GM23338 (cell line): ENCODE results near the gene HNMT. TPM values are rescaled to one million over a fixed set of nuclear protein-coding genes. Genes with fewer than 3 reads are reported as not detected.

Source experiments
- ATAC-seq: fragments of 200-7000 bp; cut with Tn5 transposase; 3 replicates; pipeline ENCODE4 v1.9.1; 2020
- DNase-seq: peaks from one replicate; pipeline ENCODE4 v3.0.0-alpha.2; 2015; ENCODE audit warnings: low spot score
- H2AFZ ChIP-seq: fragments of 200-600 bp; sonication (generic); 2 replicates; pipeline ENCODE4 v1.8.0; 2016; ENCODE audit warnings: antibody characterized with exemption, mild to moderate bottlenecking, moderate library complexity
- H3F3A ChIP-seq: fragments of 200-600 bp; sonication (generic); replicated peaks from 2 replicates; pipeline ENCODE4 v1.8.0; 2017; ENCODE audit warnings: antibody characterized with exemption, mixed run types, low read depth
- H3K27ac ChIP-seq: fragments of 200-600 bp; sonication (generic); 2 replicates; pipeline ENCODE4 v1.6.1; 2016; ENCODE audit warnings: low read depth
- H3K27me3 ChIP-seq: fragments of 200-600 bp; sonication (generic); 2 replicates; pipeline ENCODE4 v1.8.0; 2016; ENCODE audit warnings: mild to moderate bottlenecking, mixed run types, moderate library complexity; ENCODE audit not compliant: insufficient read depth
- H3K36me3 ChIP-seq: fragments of 200-600 bp; sonication (generic); 2 replicates; pipeline ENCODE4 v1.8.0; 2016; ENCODE audit warnings: mild to moderate bottlenecking; ENCODE audit not compliant: insufficient read depth
- H3K4me1 ChIP-seq: fragments of 200-600 bp; sonication (generic); 2 replicates; pipeline ENCODE4 v1.8.0; 2016; ENCODE audit warnings: mild to moderate bottlenecking, moderate library complexity; ENCODE audit not compliant: insufficient read depth
- H3K4me2 ChIP-seq: fragments of 200-600 bp; sonication (generic); 2 replicates; pipeline ENCODE4 v1.7.1; 2017; ENCODE audit warnings: mixed run types
- H3K4me3 ChIP-seq: fragments of 200-600 bp; sonication (generic); 2 replicates; pipeline ENCODE4 v1.6.1; 2016; ENCODE audit warnings: mixed run types
- H3K79me2 ChIP-seq: fragments of 200-600 bp; sonication (generic); replicated peaks from 2 replicates; pipeline ENCODE4 v1.8.0; 2017; ENCODE audit warnings: mild to moderate bottlenecking; ENCODE audit not compliant: insufficient read depth
- H3K9me2 ChIP-seq: fragments of 200-600 bp; sonication (generic); 2 replicates; pipeline ENCODE4 v1.8.0; 2017; ENCODE audit not compliant: insufficient read depth
- H4K20me1 ChIP-seq: fragments of 200-600 bp; sonication (generic); replicated peaks from 2 replicates; pipeline ENCODE4 v1.8.0; 2017; ENCODE audit warnings: mild to moderate bottlenecking; ENCODE audit not compliant: insufficient read depth
- H3K27ac Mint-ChIP-seq: 2 replicates; pipeline ENCODE4 v1.8.0; 2020; ENCODE audit warnings: inconsistent platforms, mild to moderate bottlenecking, moderate library complexity, mixed read lengths
- H3K27me3 Mint-ChIP-seq: 3 replicates; pipeline ENCODE4 v1.8.0; 2022; ENCODE audit warnings: low read depth, mild to moderate bottlenecking, moderate library complexity, mixed read lengths, inconsistent platforms; ENCODE audit not compliant: insufficient read depth, poor library complexity
- H3K36me3 Mint-ChIP-seq: 3 replicates; pipeline ENCODE4 v1.8.0; 2021; ENCODE audit warnings: low read depth, mild to moderate bottlenecking, inconsistent platforms, moderate library complexity, mixed read lengths
- H3K4me1 Mint-ChIP-seq: 3 replicates; pipeline ENCODE4 v1.8.0; 2020; ENCODE audit warnings: mild to moderate bottlenecking, inconsistent platforms, mixed read lengths
- H3K4me3 Mint-ChIP-seq: 3 replicates; pipeline ENCODE4 v1.8.0; 2021; ENCODE audit warnings: moderate library complexity, mild to moderate bottlenecking, inconsistent platforms, mixed read lengths
- H3K9me3 Mint-ChIP-seq: 3 replicates; pipeline ENCODE4 v1.8.0; 2020; ENCODE audit warnings: moderate library complexity, mild to moderate bottlenecking, inconsistent platforms, mixed read lengths
- CREB1 ChIP-seq: fragments of 250-450 bp; sonication (Bioruptor Pico); IDR thresholded peaks from 2 replicates; pipeline ENCODE4 v1.5.0; 2020; ENCODE audit warnings: low read depth, mild to moderate bottlenecking, moderate library complexity
- EZH2 ChIP-seq: fragments of 200-600 bp; sonication (generic); IDR thresholded peaks from one replicate; pipeline ENCODE4 v1.8.0; 2017; ENCODE audit warnings: antibody characterized with exemption, mild to moderate bottlenecking, low read depth; ENCODE audit not compliant: unreplicated experiment
- EZH2phosphoT487 ChIP-seq: fragments of 200-600 bp; sonication (generic); IDR thresholded peaks from one replicate; pipeline ENCODE4 v1.8.1; 2018; ENCODE audit warnings: antibody characterized with exemption; ENCODE audit not compliant: unreplicated experiment
- JUNB ChIP-seq: IDR thresholded peaks from one replicate; pipeline ENCODE4 v1.6.1; 2016; ENCODE audit warnings: antibody characterized with exemption; ENCODE audit not compliant: unreplicated experiment
- NANOG ChIP-seq: IDR thresholded peaks from 2 replicates; pipeline ENCODE4 v1.6.1; 2016; ENCODE audit warnings: antibody characterized with exemption, borderline replicate concordance
- POLR2AphosphoS5 ChIP-seq: IDR thresholded peaks from 2 replicates; pipeline ENCODE4 v1.6.1; 2016; ENCODE audit warnings: antibody characterized with exemption, low read depth
- STAT1 ChIP-seq: IDR thresholded peaks from one replicate; pipeline ENCODE4 v1.6.1; 2016; ENCODE audit warnings: antibody characterized with exemption; ENCODE audit not compliant: unreplicated experiment
- ZNF114 ChIP-seq: fragments of 250-450 bp; sonication (Bioruptor Pico); IDR thresholded peaks from 2 replicates; pipeline ENCODE4 v1.5.0; 2020; ENCODE audit warnings: mild to moderate bottlenecking, moderate library complexity
- ZNF331 ChIP-seq: fragments of 250-450 bp; sonication (Bioruptor Pico); IDR thresholded peaks from 2 replicates; pipeline ENCODE4 v1.5.0; 2020; ENCODE audit warnings: low read depth, mild to moderate bottlenecking, moderate library complexity
- polyA plus RNA-seq: library from polyadenylated mRNA; unstranded; fragments of >200 nt; fragmentation: Nextera tagmentation; extraction: Ambion mirVana; gene quantifications from 2 replicates; pipeline ENCODE4 v1.2.1, GENCODE V29; 2016
- total RNA-seq: library from RNA; depleted of rRNA; stranded (reverse); fragments of >200 nt; shearing (Covaris generic); gene quantifications from 2 replicates; pipeline ENCODE4 v1.2.3, GENCODE V29; 2014
- TF ChIP-seq, protein P1 (sequence below): IDR thresholded peaks from one replicate; pipeline ENCODE4 v1.6.1; 2018; ENCODE audit warnings: antibody characterized with exemption; ENCODE audit not compliant: unreplicated experiment
- TF ChIP-seq, protein P2 (sequence below), 2 experiments: fragments of 200-600 bp in 1 of 2; sonication (generic) in 1 of 2; conservative IDR thresholded peaks; 2 replicates each; pipeline versions ENCODE4 v1.5.1 to v1.6.1; 2016 to 2017; ENCODE audit warnings: antibody characterized with exemption in 2 of 2, low read depth in 2 of 2, mild to moderate bottlenecking in 2 of 2, moderate library complexity in 1 of 2
- TF ChIP-seq, protein P3 (sequence below): fragments of 250-450 bp; sonication (Bioruptor Pico); IDR thresholded peaks from 2 replicates; pipeline ENCODE4 v1.5.0; 2020; ENCODE audit warnings: mild to moderate bottlenecking, moderate library complexity
- TF ChIP-seq, protein P4 (sequence below): IDR thresholded peaks from 2 replicates; pipeline ENCODE4 v1.6.1; 2016; ENCODE audit warnings: antibody characterized with exemption

HNMT gene
- total and polyA plus RNA-seq, 2 experiments from 2014 or later = 3.3 to 3.4 TPM

DNA sequence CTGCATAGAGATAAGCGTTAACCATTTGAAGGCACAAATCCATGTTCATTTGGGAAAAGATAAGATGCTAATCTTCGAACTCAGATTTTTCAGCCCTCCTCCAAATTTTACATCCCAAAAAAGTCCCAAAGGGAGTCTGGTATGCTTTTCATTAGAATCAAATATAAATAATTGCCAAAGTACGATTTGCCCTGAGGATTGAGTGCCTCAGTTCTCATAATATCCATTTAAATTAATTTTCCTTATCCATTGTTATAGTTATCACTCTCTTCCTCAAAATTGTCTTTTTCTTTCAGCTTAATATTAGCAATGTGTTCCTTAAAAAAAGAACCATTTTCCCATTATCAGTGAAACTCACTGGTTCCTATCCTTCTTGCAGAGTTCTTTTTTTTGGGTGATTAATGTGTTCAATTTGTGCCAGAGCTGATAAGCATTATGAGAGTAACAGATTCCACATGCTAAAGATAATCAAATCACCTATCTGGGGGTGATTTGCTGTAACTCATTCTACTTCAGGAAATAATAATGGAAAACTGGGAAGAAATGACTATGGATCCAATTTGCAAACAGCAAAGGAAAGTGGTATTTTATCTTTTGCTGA, 686 bp downstream of the HNMT start:
- H3K4me1 Mint-ChIP-seq = peaks cover 18% of the 10 kb centered on the region
- H3K9me2 ChIP-seq = no peaks in the 10 kb centered on the region
- DNase-seq (no peak), ATAC-seq (no peak)
- peaks cover 1% of the 10 kb centered on the region for H3K27me3 Mint-ChIP-seq
- H3K36me3 Mint-ChIP-seq = no peaks in the 10 kb centered on the region
- no peaks in the 10 kb centered on the region for H4K20me1 ChIP-seq
- H3F3A ChIP-seq = no peaks in the 10 kb centered on the region
- peaks cover 19% of the 10 kb centered on the region for H3K4me1 ChIP-seq
- H3K27me3 ChIP-seq = no peaks in the 10 kb centered on the region
- no peak for TF ChIP-seq JUNB
- no peak for TF ChIP-seq STAT1
- TF ChIP-seq EZH2phosphoT487 = no peak
- TF ChIP-seq ZNF331 (CRISPR knock-in tag) = no peak
- no peak for TF ChIP-seq EZH2
- no peak for TF ChIP-seq NANOG
- no peak for TF ChIP-seq ZNF114 (CRISPR knock-in tag)
- TF ChIP-seq POLR2AphosphoS5 = no peak
- TF ChIP-seq, protein P1, sequence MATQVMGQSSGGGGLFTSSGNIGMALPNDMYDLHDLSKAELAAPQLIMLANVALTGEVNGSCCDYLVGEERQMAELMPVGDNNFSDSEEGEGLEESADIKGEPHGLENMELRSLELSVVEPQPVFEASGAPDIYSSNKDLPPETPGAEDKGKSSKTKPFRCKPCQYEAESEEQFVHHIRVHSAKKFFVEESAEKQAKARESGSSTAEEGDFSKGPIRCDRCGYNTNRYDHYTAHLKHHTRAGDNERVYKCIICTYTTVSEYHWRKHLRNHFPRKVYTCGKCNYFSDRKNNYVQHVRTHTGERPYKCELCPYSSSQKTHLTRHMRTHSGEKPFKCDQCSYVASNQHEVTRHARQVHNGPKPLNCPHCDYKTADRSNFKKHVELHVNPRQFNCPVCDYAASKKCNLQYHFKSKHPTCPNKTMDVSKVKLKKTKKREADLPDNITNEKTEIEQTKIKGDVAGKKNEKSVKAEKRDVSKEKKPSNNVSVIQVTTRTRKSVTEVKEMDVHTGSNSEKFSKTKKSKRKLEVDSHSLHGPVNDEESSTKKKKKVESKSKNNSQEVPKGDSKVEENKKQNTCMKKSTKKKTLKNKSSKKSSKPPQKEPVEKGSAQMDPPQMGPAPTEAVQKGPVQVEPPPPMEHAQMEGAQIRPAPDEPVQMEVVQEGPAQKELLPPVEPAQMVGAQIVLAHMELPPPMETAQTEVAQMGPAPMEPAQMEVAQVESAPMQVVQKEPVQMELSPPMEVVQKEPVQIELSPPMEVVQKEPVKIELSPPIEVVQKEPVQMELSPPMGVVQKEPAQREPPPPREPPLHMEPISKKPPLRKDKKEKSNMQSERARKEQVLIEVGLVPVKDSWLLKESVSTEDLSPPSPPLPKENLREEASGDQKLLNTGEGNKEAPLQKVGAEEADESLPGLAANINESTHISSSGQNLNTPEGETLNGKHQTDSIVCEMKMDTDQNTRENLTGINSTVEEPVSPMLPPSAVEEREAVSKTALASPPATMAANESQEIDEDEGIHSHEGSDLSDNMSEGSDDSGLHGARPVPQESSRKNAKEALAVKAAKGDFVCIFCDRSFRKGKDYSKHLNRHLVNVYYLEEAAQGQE = no peak
- TF ChIP-seq CREB1 (CRISPR knock-in tag) = no peak
- TF ChIP-seq, protein P2, sequence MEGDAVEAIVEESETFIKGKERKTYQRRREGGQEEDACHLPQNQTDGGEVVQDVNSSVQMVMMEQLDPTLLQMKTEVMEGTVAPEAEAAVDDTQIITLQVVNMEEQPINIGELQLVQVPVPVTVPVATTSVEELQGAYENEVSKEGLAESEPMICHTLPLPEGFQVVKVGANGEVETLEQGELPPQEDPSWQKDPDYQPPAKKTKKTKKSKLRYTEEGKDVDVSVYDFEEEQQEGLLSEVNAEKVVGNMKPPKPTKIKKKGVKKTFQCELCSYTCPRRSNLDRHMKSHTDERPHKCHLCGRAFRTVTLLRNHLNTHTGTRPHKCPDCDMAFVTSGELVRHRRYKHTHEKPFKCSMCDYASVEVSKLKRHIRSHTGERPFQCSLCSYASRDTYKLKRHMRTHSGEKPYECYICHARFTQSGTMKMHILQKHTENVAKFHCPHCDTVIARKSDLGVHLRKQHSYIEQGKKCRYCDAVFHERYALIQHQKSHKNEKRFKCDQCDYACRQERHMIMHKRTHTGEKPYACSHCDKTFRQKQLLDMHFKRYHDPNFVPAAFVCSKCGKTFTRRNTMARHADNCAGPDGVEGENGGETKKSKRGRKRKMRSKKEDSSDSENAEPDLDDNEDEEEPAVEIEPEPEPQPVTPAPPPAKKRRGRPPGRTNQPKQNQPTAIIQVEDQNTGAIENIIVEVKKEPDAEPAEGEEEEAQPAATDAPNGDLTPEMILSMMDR (conservative IDR thresholded peaks at IDR 0.05; ENCODE audit: low read depth in 2 of 2) = no peak
- TF ChIP-seq, protein P3, sequence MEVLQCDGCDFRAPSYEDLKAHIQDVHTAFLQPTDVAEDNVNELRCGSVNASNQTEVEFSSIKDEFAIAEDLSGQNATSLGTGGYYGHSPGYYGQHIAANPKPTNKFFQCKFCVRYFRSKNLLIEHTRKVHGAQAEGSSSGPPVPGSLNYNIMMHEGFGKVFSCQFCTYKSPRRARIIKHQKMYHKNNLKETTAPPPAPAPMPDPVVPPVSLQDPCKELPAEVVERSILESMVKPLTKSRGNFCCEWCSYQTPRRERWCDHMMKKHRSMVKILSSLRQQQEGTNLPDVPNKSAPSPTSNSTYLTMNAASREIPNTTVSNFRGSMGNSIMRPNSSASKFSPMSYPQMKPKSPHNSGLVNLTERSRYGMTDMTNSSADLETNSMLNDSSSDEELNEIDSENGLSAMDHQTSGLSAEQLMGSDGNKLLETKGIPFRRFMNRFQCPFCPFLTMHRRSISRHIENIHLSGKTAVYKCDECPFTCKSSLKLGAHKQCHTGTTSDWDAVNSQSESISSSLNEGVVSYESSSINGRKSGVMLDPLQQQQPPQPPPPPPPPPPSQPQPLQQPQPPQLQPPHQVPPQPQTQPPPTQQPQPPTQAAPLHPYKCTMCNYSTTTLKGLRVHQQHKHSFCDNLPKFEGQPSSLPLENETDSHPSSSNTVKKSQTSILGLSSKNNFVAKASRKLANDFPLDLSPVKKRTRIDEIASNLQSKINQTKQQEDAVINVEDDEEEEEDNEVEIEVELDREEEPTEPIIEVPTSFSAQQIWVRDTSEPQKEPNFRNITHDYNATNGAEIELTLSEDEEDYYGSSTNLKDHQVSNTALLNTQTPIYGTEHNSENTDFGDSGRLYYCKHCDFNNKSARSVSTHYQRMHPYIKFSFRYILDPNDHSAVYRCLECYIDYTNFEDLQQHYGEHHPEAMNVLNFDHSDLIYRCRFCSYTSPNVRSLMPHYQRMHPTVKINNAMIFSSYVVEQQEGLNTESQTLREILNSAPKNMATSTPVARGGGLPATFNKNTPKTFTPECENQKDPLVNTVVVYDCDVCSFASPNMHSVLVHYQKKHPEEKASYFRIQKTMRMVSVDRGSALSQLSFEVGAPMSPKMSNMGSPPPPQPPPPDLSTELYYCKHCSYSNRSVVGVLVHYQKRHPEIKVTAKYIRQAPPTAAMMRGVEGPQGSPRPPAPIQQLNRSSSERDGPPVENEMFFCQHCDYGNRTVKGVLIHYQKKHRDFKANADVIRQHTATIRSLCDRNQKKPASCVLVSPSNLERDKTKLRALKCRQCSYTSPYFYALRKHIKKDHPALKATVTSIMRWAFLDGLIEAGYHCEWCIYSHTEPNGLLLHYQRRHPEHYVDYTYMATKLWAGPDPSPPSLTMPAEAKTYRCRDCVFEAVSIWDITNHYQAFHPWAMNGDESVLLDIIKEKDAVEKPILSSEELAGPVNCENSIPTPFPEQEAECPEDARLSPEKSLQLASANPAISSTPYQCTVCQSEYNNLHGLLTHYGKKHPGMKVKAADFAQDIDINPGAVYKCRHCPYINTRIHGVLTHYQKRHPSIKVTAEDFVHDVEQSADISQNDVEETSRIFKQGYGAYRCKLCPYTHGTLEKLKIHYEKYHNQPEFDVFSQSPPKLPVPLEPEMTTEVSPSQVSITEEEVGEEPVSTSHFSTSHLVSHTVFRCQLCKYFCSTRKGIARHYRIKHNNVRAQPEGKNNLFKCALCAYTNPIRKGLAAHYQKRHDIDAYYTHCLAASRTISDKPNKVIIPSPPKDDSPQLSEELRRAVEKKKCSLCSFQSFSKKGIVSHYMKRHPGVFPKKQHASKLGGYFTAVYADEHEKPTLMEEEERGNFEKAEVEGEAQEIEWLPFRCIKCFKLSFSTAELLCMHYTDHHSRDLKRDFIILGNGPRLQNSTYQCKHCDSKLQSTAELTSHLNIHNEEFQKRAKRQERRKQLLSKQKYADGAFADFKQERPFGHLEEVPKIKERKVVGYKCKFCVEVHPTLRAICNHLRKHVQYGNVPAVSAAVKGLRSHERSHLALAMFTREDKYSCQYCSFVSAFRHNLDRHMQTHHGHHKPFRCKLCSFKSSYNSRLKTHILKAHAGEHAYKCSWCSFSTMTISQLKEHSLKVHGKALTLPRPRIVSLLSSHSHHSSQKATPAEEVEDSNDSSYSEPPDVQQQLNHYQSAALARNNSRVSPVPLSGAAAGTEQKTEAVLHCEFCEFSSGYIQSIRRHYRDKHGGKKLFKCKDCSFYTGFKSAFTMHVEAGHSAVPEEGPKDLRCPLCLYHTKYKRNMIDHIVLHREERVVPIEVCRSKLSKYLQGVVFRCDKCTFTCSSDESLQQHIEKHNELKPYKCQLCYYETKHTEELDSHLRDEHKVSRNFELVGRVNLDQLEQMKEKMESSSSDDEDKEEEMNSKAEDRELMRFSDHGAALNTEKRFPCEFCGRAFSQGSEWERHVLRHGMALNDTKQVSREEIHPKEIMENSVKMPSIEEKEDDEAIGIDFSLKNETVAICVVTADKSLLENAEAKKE (CRISPR knock-in tag) = no peak
- TF ChIP-seq, protein P4, sequence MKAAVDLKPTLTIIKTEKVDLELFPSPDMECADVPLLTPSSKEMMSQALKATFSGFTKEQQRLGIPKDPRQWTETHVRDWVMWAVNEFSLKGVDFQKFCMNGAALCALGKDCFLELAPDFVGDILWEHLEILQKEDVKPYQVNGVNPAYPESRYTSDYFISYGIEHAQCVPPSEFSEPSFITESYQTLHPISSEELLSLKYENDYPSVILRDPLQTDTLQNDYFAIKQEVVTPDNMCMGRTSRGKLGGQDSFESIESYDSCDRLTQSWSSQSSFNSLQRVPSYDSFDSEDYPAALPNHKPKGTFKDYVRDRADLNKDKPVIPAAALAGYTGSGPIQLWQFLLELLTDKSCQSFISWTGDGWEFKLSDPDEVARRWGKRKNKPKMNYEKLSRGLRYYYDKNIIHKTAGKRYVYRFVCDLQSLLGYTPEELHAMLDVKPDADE = no peak
- H3K4me2 ChIP-seq = peak overlapping the region; percentile 65
- H2AFZ ChIP-seq = peak overlapping the region; percentile 96
- H3K79me2 ChIP-seq = no peaks in the 10 kb centered on the region
- no peaks in the 10 kb centered on the region; the same call in 2 of the 3 replicates for H3K9me3 Mint-ChIP-seq
- peak overlapping the region; percentile 90 for H3K27ac Mint-ChIP-seq
- no peaks in the 10 kb centered on the region for H3K36me3 ChIP-seq
- H3K4me3 ChIP-seq = peak overlapping the region; percentile 34
- peak overlapping the region; percentile 66 for H3K4me3 Mint-ChIP-seq
- H3K27ac ChIP-seq = peak overlapping the region; percentile 78
